ENCODE results near the gene ALCAM. TPM values are rescaled to one million over a fixed set of nuclear protein-coding genes. Genes with fewer than 3 reads are reported as not detected.

The ALCAM gene
- total and polyA plus RNA-seq, 2 donors (not counting 3 experiments of a cell fraction or from before 2014, with no cell fraction given) = 46.3 to 118 TPM

GRCh38 chr3:105364128-105364527 lies 2.6 kb upstream of the ALCAM start:
- Histone ChIP-seq H3K4me2 (ENCODE audit: insufficient read depth, low read length) (peak overlapping the region; percentile 50), H3K27me3 (ENCODE audit: control insufficient read depth in 2 of 2, insufficient read depth in 2 of 2, low read length in 2 of 2) (no peaks in the 10 kb centered on the region), H2AFZ (ENCODE audit: low read depth, low read length) (no peak overlapping the region), H3K79me2 (ENCODE audit: control insufficient read depth, insufficient read depth, low read length) (peaks cover 22% of the 10 kb centered on the region), H3K27ac (ENCODE audit: insufficient read depth, low read depth, low read length) (peak overlapping the region; percentile 96), H4K20me1 (replicated peaks; ENCODE audit: control insufficient read depth, extremely low read depth, insufficient read depth, low read length) (no peaks in the 10 kb centered on the region), H3K9me3 (replicated peaks; ENCODE audit: control insufficient read depth, insufficient read depth, low read length) (no peaks in the 10 kb centered on the region), H3K36me3 (ENCODE audit: control insufficient read depth in 2 of 2, extremely low read depth in 1 of 2, insufficient read depth in 2 of 2, low read length in 2 of 2) (no peaks in the 10 kb centered on the region), H3K9ac (replicated peaks; ENCODE audit: extremely low read depth, insufficient read depth, low read length) (no peak overlapping the region), H3K9me1 (replicated peaks; ENCODE audit: control insufficient read depth, extremely low read depth, insufficient read depth, low read length) (no peaks in the 10 kb centered on the region), H3K4me1 (ENCODE audit: control insufficient read depth, extremely low read depth, insufficient read depth, low read length) (peaks cover 65% of the 10 kb centered on the region), H3K4me3 (replicated peaks in 1 of 3; ENCODE audit: insufficient read depth in 1 of 3, low read depth in 1 of 3, low read length in 3 of 3) (no peak overlapping the region)
- ChIA-PET CTCF (interaction anchor here (0.9 to 3.7 kb wide), 3 partner anchors 169 to 767 kb away, joined by 3 to 14 read pairs (median 3); no protein-coding TSS in a partner anchor), POLR2A (interaction anchor here (0.6 kb wide), 1 partner anchor 35 kb away, joined by 7 read pairs; no protein-coding TSS in a partner anchor)
- DNase-seq (ENCODE audit: low read depth, low spot score) (peak; percentile 21), FAIRE-seq (no peak)
- TF ChIP-seq POLR2A (IDR thresholded peaks at IDR 0.05; ENCODE audit: low read depth, low read length) (no peak), GATA2 (IDR thresholded peaks at IDR 0.05; ENCODE audit: insufficient read depth, insufficient read length, low read depth, low read length) (peak; percentile 8), MAX (IDR thresholded peaks at IDR 0.05; ENCODE audit: insufficient read depth, insufficient read length) (no peak), POLR2AphosphoS5 (IDR thresholded peaks at IDR 0.05; ENCODE audit: insufficient read depth, low read depth, low read length) (no peak), FOS (IDR thresholded peaks at IDR 0.05; ENCODE audit: borderline replicate concordance, insufficient read depth, low read length) (peak; percentile 43), MYC (IDR thresholded peaks at IDR 0.05; ENCODE audit: low read depth, low read length) (no peak), EZH2 (IDR thresholded peaks at IDR 0.05; ENCODE audit: borderline replicate concordance, low read depth, low read length, severe bottlenecking) (no peak), JUN (IDR thresholded peaks at IDR 0.05; ENCODE audit: borderline replicate concordance, insufficient read depth, insufficient read length, low read depth) (no peak), CTCF (IDR thresholded peaks at IDR 0.05; ENCODE audit: extremely low read depth in 1 of 2, insufficient read depth in 1 of 2, low read depth in 1 of 2, low read length in 2 of 2) (no peak)
- dilution Hi-C loops (cut with MboI; ENCODE audit: extremely low pct_ligation_motif_present, low sequenced_read_pairs) = no loop called here
- intact Hi-C loops (cut with micrococcal nuclease) = loop anchor here (10.0 kb wide), 1 partner anchor 501 kb away; the partner anchor contains the start of gene CBLB
- BruUV-seq (replicated peaks) = no TSS peak
